Neural cell (in vitro differentiated cells): ENCODE measurements around the gene S1PR4. TPM values are rescaled to one million over a fixed set of nuclear protein-coding genes. Genes with fewer than 3 reads are reported as not detected.
A peak's percentile ranks its signal among the peaks of the same experiment; 100 is the strongest.

ENCODE experiments used
- H2AFZ ChIP-seq: fragments of 200-600, 300-800 bp; sonication (generic), shearing (Covaris generic); 2 replicates; pipeline ENCODE4 v1.6.0; 2014; ENCODE audit warnings: low read depth, mild to moderate bottlenecking, antibody characterized with exemption, low read length, moderate library complexity
- H3F3A ChIP-seq: fragments of 200-600 bp; shearing (Covaris generic); 2 replicates; pipeline ENCODE4 v1.6.1; 2016; ENCODE audit warnings: mild to moderate bottlenecking, moderate library complexity, mixed read lengths, antibody characterized with exemption, low read length; ENCODE audit not compliant: insufficient read depth, poor library complexity, severe bottlenecking
- H3K27ac ChIP-seq: fragments of 200-600, 300-800 bp; sonication (generic), shearing (Covaris generic); 2 replicates; pipeline ENCODE4 v1.5.1; 2014; ENCODE audit warnings: mild to moderate bottlenecking, low read length, moderate library complexity
- H3K27me3 ChIP-seq: fragments of 300-800, 200-600 bp; sonication (generic), shearing (Covaris generic); 2 replicates; pipeline ENCODE4 v1.6.0; 2014; ENCODE audit warnings: mild to moderate bottlenecking, low read depth, low read length, moderate library complexity; ENCODE audit not compliant: insufficient read depth
- H3K36me3 ChIP-seq: fragments of 300-800, 200-600 bp; sonication (generic), shearing (Covaris generic); 2 replicates; pipeline ENCODE4 v1.5.1; 2014; ENCODE audit warnings: mild to moderate bottlenecking, antibody characterized with exemption, low read length, moderate library complexity; ENCODE audit not compliant: insufficient read depth
- H3K4me2 ChIP-seq: fragments of 300-800, 200-600 bp; sonication (generic), shearing (Covaris generic); 2 replicates; pipeline ENCODE4 v1.6.0; 2014; ENCODE audit warnings: mild to moderate bottlenecking, low read length
- H3K4me3 ChIP-seq: fragments of 300-800, 200-600 bp; sonication (generic), shearing (Covaris generic); 2 replicates; pipeline ENCODE4 v1.5.1; 2014; ENCODE audit warnings: mild to moderate bottlenecking, low read length, moderate library complexity
- H3K79me2 ChIP-seq: fragments of 200-600 bp; shearing (Covaris generic); replicated peaks from 2 replicates; pipeline ENCODE4 v1.6.0; 2014; ENCODE audit warnings: mild to moderate bottlenecking, low read length, moderate library complexity; ENCODE audit not compliant: insufficient read depth
- H3K9ac ChIP-seq: fragments of 300-800, 200-600 bp; sonication (generic), shearing (Covaris generic); 2 replicates; pipeline ENCODE4 v1.6.1; 2016; ENCODE audit warnings: mild to moderate bottlenecking, low read length, mixed read lengths
- H3K9me2 ChIP-seq: fragments of 200-600 bp; shearing (Covaris generic); 2 replicates; pipeline ENCODE4 v1.6.1; 2016; ENCODE audit warnings: mild to moderate bottlenecking, low read length, mixed read lengths; ENCODE audit not compliant: insufficient read depth
- H3K9me3 ChIP-seq: fragments of 200-600, 300-800 bp; sonication (generic), shearing (Covaris generic); 2 replicates; pipeline ENCODE4 v1.6.1; 2016; ENCODE audit warnings: mild to moderate bottlenecking, mixed run types, low read length, moderate library complexity, mixed read lengths
- H4K20me1 ChIP-seq: fragments of 200-600 bp; shearing (Covaris generic); 2 replicates; pipeline ENCODE4 v1.6.1; 2016; ENCODE audit warnings: mild to moderate bottlenecking, mixed run types; ENCODE audit not compliant: insufficient read depth
- RAD21 ChIP-seq: fragments of 450-650 bp; conservative IDR thresholded peaks from 2 replicates; pipeline ENCODE4 v1.6.1; 2014; ENCODE audit warnings: antibody characterized with exemption, mild to moderate bottlenecking, moderate library complexity
- REST ChIP-seq: IDR thresholded peaks from 2 replicates; pipeline ENCODE4 v1.6.1; 2012; ENCODE audit warnings: borderline replicate concordance
- SMC3 ChIP-seq: fragments of 450-650 bp; conservative IDR thresholded peaks from 2 replicates; pipeline ENCODE4 v1.6.1; 2014; ENCODE audit warnings: antibody characterized with exemption, mild to moderate bottlenecking, moderate library complexity; ENCODE audit not compliant: poor library complexity
- polyA plus RNA-seq: library from polyadenylated mRNA; depleted of rRNA; stranded (reverse); fragments of >200 nt; gene quantifications from 2 replicates; pipeline ENCODE4 v1.2.3, GENCODE V29; 2014

Gene S1PR4
- polyA plus RNA-seq, 1 donor from 2014 or later, result not detected

GRCh38 chr19:3229346-3229743, 50.8 kb downstream of the S1PR4 start:
- TF ChIP-seq RAD21 (no peak), SMC3 (no peak), REST (no peak)
- Histone ChIP-seq H3K9me2 (no peaks in the 10 kb centered on the region), H3K4me3 (peak overlapping the region; percentile 96), H3K27me3 (no peaks in the 10 kb centered on the region), H4K20me1 (peaks cover 17% of the 10 kb centered on the region), H3K36me3 (no peaks in the 10 kb centered on the region), H3K9me3 (no peaks in the 10 kb centered on the region), H3F3A (peaks cover 2% of the 10 kb centered on the region), H3K4me2 (no peak overlapping the region), H3K27ac (no peak overlapping the region), H3K9ac (no peak overlapping the region), H3K79me2 (peaks cover 69% of the 10 kb centered on the region), H2AFZ (no peak overlapping the region)

Other genes starting within 250 kb of the S1PR4 start
- gene ZNF77, start 233.8 kb upstream of the S1PR4 start, polyA plus RNA-seq, result 10.2 and 13.0 TPM in 2 replicates
- gene TLE6, start 201.2 kb upstream of the S1PR4 start, polyA plus RNA-seq, result 4.0 and 5.7 TPM in 2 replicates
- gene TLE2, start 149.5 kb upstream of the S1PR4 start, polyA plus RNA-seq, result 7.0 and 9.6 TPM in 2 replicates
- gene TLE5, start 116.3 kb upstream of the S1PR4 start, polyA plus RNA-seq, result 153 and 177 TPM in 2 replicates
- gene GNA11, start 84.4 kb upstream of the S1PR4 start, polyA plus RNA-seq, result 28.3 and 30.4 TPM in 2 replicates
- not detected in 2 replicates for gene GNA15, start 42.7 kb upstream of the S1PR4 start, polyA plus RNA-seq
- gene NCLN, start 7.2 kb downstream of the S1PR4 start, polyA plus RNA-seq, result 21.1 and 23.5 TPM in 2 replicates
- gene CELF5, start 45.9 kb downstream of the S1PR4 start, polyA plus RNA-seq, result 130 and 147 TPM in 2 replicates
- 0.18 and 0.24 TPM in 2 replicates for gene NFIC, start 187.8 kb downstream of the S1PR4 start, polyA plus RNA-seq